ENCODE results near the gene EHD4.

- no peak for TF ChIP-seq EZH2phosphoT487 (IDR thresholded peaks at IDR 0.05; ENCODE audit: borderline replicate concordance)
- no peak for TF ChIP-seq CTCF (conservative IDR thresholded peaks at IDR 0.05; ENCODE audit: low read length)
Measured at GRCh38 chr15:41919201-41919820, 53.0 kb downstream of the EHD4 start.

All from Loucy (cell line).